ENCODE data around the gene DUSP15. TPM values are rescaled to one million over a fixed set of nuclear protein-coding genes. Genes with fewer than 3 reads are reported as not detected.

The DUSP15 gene
- total RNA-seq, 1 donor from 2014 or later = 0.80 TPM

DNA sequence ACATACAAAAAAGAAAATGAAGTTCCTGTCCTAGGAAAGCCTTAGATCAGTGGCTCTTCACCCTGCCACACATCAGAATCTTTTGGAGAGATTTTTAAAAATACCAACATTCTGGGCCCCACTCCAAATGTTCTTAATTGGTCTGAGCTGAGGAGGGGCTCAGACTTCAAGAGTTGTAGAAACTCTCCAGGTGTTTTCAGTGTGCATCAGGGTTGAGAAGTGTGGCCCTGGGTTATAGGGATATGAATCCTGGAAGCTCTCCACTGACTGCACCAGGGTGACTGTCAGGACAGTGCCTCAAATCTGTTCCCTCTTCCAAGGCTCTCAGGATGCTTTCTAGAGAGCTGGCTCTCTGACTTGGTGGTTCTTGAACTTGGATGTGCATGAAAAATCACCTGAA lies 56.7 kb downstream of the DUSP15 start:
- Histone ChIP-seq H3K4me3 (no peak overlapping the region), H3K27ac (no peak overlapping the region), H3K27me3 (ENCODE audit: low read depth) (no peaks in the 10 kb centered on the region), H3K9me3 (no peaks in the 10 kb centered on the region), H3K36me3 (no peaks in the 10 kb centered on the region), H3K4me1 (peaks cover 26% of the 10 kb centered on the region)
- DNase-seq (no peak), ATAC-seq (no peak)
- intact Hi-C loops (cut with DNase I) = no loop called here
- TF ChIP-seq, protein P1, sequence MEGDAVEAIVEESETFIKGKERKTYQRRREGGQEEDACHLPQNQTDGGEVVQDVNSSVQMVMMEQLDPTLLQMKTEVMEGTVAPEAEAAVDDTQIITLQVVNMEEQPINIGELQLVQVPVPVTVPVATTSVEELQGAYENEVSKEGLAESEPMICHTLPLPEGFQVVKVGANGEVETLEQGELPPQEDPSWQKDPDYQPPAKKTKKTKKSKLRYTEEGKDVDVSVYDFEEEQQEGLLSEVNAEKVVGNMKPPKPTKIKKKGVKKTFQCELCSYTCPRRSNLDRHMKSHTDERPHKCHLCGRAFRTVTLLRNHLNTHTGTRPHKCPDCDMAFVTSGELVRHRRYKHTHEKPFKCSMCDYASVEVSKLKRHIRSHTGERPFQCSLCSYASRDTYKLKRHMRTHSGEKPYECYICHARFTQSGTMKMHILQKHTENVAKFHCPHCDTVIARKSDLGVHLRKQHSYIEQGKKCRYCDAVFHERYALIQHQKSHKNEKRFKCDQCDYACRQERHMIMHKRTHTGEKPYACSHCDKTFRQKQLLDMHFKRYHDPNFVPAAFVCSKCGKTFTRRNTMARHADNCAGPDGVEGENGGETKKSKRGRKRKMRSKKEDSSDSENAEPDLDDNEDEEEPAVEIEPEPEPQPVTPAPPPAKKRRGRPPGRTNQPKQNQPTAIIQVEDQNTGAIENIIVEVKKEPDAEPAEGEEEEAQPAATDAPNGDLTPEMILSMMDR (IDR thresholded peaks at IDR 0.05) = no peak

DNA sequence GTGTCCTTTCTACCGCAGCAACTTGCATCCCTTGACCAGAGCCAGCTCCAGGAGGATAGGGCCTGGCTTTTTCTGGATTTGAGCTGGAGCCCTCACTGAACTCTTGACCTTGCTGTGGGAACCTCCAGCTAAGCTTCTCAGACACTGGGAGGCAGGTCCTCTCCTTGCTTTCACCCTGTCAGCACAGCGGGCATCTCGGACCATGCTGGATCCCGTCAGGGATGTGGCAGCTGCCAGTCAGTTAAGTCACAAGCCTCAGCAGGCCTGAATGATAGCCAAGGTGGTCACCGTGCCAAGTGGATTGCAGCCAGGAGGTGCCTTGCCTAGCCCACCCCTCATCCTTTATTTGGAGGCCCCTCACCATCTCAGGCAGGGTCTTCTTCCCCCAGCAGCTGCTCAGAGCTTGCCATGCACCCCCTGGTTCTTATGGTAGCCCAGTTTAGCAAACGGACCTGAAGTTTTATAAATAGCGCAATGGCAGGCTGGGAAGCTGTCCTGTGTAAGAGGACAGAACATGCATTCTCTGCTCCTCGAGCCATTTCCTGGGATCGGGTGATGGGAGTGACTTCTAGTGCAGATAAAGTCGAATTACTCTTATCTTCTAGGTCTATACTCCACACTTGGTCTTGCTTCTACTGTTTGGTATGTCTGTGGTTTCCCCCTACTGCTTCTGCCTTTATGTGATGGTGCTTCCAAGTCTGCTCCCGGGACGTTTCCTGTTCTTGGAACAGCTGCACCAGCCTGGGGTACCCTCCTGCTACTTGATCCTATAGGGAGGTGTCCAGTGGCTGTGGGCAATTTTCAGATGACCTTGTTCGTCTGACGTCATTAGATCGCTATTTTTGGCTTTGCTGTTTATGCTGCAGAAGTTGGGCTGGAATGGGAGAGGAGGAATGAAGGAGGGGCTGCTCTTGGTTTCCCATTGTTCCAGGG lies 58.3 kb downstream of the DUSP15 start:
- DNase-seq (no peak), ATAC-seq (no peak)
- TF ChIP-seq, protein P1 (IDR thresholded peaks at IDR 0.05) = no peak
- no peaks in the 10 kb centered on the region for H3K27me3 ChIP-seq (ENCODE audit: low read depth)
- H3K9me3 ChIP-seq = no peaks in the 10 kb centered on the region
- peaks cover 26% of the 10 kb centered on the region for H3K4me1 ChIP-seq
- H3K36me3 ChIP-seq = no peaks in the 10 kb centered on the region
- no peak overlapping the region for H3K4me3 ChIP-seq
- intact Hi-C loops (cut with DNase I) = no loop called here
- H3K27ac ChIP-seq = no peak overlapping the region

DNA sequence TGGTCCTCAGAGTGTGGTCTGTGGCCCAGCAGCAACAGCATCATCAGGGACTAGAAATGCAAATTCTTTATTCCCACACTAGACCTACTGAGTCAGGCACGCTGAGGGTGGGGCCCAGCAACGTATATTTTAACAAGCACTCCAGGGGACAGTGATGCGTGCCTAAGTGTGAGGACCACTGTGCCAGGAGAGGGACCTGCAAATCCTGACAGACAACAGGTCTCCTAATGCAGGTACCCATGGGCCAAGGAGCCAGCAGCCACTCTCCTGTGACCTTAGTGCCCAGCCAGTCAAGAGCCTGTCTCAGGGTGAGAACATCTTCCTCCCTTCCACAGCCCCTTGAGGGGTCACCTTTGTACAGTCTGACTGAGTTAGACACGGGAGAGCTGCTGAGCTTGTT lies 59.1 kb downstream of the DUSP15 start:
- no peak overlapping the region for H3K27ac ChIP-seq
- TF ChIP-seq, protein P1 (IDR thresholded peaks at IDR 0.05) = no peak
- intact Hi-C loops (cut with DNase I) = no loop called here

More for the DNA sequence above, 59.1 kb downstream of the DUSP15 start:
- Histone ChIP-seq H3K36me3 (no peaks in the 10 kb centered on the region), H3K4me3 (no peak overlapping the region), H3K27me3 (ENCODE audit: low read depth) (no peaks in the 10 kb centered on the region), H3K9me3 (no peaks in the 10 kb centered on the region), H3K4me1 (peaks cover 26% of the 10 kb centered on the region)
- DNase-seq = no peak
- ATAC-seq = no peak

Other genes starting within 250 kb of the DUSP15 start
- gene COX4I2, start 232.6 kb downstream of the DUSP15 start, total RNA-seq = 17.1 TPM
- gene BCL2L1, start 147.7 kb downstream of the DUSP15 start, total RNA-seq = 126 TPM
- gene TPX2, start 131.2 kb downstream of the DUSP15 start, total RNA-seq = 1.9 TPM
- not detected for gene MYLK2, start 51.2 kb downstream of the DUSP15 start, total RNA-seq
- gene FOXS1, start 24.9 kb downstream of the DUSP15 start, total RNA-seq = 1.1 TPM
- gene TTLL9, start 107 bp upstream of the DUSP15 start, total RNA-seq = 5.9 TPM
- gene PDRG1, start 81.5 kb upstream of the DUSP15 start, total RNA-seq = 9.4 TPM
- 0.06 TPM for gene XKR7, start 97.6 kb upstream of the DUSP15 start, total RNA-seq
- 18.8 TPM for gene CCM2L, start 139.9 kb upstream of the DUSP15 start, total RNA-seq
- 99.9 TPM for gene HCK, start 181.7 kb upstream of the DUSP15 start, total RNA-seq
- 49.7 TPM for gene TM9SF4, start 239.2 kb upstream of the DUSP15 start, total RNA-seq